HG02642 (cell line): Measurements from ENCODE around the gene AOPEP.

Source experiments
- ATAC-seq: cut with Tn5 transposase; IDR thresholded peaks from one replicate; pipeline ENCODE4 v1.9.1; 2021; ENCODE audit warnings: mild to moderate bottlenecking; ENCODE audit not compliant: unreplicated experiment, poor library complexity

The AOPEP gene

DNA sequence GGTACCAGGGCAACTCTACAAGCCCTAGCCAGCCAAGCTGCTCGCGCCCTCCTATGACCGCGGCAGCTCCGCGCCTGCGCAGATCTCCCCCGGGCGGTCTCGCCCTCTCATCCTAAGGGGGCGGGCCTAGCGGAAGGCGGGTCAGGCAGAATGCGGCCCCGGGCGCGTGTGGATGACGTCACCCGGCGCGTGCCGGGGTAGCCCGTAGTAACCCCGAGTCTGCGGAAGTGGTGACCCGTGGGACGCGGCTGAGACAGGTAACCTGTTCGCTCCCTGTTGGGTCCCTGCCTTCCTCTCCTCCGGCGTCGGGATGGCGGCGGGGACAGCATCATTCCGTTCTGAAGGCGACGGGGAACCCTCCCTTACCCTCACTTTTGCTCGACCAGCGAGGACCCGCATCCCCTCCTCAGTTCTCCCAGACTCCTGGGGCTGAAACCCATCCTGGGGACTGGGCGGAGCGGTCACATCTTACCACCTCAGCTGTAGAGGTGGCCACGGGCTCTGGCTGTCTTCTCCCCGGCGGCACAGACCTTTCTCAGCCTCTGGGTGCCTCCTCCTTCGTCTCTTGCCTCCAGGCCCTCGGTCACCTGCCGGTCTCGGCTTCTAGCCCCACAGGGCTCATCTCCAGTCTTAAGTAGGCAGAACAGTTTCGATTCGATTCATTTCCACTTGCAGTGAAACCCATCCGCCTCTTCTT lies at the start of gene AOPEP:
Gene AOPEP (plus strand): TSS at position 205 of the 697 bp plus-strand sequence. CDS start 33,085 bp downstream, outside the sequence.
- ATAC-seq = peak; percentile 98

DNA sequence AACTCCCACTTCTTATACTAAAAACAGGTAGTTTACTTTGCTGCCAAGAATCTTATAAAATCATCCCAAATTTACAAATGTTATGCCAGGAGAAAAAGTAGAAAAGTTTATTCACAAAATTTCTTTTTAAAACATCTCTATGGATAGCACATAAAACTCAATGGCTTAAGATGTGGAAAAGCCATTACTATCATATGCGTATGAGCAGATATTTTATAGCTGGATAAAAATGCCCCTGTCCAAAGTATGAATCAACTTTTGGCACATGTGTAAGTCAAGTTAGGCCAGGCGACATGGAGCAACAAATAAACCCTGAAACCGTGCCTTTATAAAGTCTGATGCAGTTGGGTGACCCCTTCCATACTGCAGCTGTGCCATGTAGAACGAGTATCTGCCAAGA lies 48.6 kb upstream of the AOPEP start:
- ATAC-seq = no peak

GRCh38 chr9:94679587-94679986 lies 46.9 kb upstream of the AOPEP start:
- no peak for ATAC-seq

DNA sequence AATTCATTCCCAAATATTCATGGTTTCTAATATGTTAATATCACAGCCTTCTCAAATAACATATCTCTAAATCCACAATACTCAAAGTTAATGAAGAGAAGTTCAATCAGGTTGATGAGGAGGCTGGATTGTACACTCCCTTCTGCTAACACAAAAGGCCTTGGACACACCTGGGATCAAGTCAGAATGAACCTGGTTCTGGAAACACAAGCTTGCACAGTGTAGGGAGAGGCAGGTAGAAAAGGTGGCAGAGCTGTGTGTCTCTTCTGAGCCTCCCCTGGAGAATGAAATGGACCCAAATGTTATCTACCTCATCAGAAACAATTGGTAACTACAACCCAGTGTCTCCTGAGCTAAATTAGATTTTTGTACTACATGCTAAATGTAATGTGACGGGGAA lies 46.5 kb upstream of the AOPEP start:
- ATAC-seq = no peak

DNA sequence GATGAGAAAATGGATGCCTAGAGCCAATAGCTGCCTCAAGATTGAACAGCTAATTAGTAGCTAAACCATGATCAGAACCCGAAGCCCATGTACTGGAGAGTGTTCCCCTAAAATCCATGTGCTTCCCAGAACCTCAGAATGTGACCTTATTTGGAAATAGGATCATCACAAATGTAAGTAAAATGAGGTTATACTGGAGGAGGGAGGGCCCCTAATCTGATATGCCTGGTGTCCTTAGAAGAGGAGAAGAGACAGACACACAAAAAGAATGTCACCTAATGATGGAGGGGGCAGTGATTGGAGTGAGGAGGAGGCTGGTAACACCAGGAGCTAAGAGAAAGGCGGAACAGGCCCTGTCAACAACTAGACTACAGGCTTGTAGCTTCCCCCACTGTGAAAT lies 45.9 kb upstream of the AOPEP start:
- ATAC-seq = no peak

DNA sequence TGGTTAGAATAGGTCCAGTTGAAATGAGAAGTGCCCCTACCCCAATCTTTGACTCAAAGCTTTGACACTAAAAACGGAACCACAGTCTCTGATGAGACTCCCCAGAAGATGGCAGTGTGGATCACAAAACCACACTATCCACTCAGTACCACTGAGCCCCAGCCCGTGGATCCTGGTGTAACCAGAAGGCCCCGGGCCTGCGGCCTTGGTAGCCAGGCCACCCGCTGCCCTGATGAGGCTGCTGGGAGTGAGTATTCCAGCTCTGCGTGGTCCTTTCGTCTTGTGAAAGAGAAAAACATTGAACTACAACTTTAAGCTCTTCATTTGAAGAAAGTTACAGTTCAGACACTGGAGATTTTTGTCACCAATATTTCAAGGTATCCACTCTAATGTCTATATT lies 45.0 kb upstream of the AOPEP start:
- peak; percentile 68 for ATAC-seq

DNA sequence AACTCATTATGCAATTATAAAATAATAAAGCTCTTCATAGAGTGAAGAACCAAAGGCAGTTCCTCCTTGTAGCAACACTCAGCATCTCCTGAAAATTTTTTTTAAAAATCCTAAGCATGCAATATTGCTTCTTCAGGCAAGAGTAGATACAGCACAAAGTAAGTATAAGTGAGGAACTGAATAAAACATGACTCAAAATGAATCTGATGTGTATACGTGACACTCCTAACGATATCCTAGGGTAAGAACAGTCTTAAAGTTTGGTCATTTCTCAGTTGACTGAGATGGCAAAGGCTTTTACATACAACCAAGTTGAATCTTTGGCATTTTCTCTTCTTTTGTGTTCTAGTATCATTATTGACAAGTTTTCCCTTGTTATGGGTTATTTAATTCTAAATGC lies 41.1 kb upstream of the AOPEP start:
- ATAC-seq = no peak

GRCh38 chr9:94687451-94687850 lies 39.0 kb upstream of the AOPEP start:
- no peak for ATAC-seq

- ATAC-seq = no peak
These were observed 36.2 kb upstream of the AOPEP start for GRCh38 chr9:94690344-94690743.

GRCh38 chr9:94692601-94693000 lies 33.9 kb upstream of the AOPEP start:
- ATAC-seq = no peak

GRCh38 chr9:94693485-94694204 lies 32.9 kb upstream of the AOPEP start:
- no peak for ATAC-seq

GRCh38 chr9:94696545-94696944 lies 30.0 kb upstream of the AOPEP start:
- no peak for ATAC-seq

- no peak for ATAC-seq
These were observed 28.4 kb upstream of the AOPEP start for GRCh38 chr9:94697972-94698581.

DNA sequence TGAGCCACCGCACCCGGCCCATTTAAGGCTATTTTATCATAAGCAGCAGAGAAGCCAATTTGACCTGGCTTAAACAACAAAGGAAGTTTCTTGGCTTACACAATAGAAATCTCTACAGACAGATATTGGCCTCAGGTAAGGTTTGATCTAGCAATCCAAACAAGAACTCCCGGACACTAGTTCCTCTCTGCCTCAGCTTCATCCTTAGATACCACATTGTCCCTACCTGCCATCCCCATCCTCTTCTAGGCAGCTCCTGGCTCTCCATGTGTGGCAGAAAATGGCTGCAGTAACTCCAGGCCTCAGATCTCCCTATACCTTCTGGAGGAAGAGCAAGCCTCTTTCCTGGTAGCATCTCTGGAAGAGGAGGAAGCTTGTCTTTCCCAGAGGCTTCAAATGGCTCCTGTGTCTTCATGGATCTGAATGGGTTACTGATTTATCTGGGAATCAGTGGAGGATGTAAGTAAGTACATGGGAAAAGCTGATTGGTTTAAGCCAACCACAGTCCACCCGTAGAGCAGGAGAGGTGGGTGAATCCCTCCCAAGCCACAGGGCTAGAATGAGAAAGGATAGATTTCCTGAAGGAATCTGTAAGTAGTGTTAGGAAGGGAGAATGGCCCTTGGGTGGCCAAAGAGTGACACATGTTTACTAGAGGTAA lies 26.7 kb upstream of the AOPEP start:
- ATAC-seq = no peak

DNA sequence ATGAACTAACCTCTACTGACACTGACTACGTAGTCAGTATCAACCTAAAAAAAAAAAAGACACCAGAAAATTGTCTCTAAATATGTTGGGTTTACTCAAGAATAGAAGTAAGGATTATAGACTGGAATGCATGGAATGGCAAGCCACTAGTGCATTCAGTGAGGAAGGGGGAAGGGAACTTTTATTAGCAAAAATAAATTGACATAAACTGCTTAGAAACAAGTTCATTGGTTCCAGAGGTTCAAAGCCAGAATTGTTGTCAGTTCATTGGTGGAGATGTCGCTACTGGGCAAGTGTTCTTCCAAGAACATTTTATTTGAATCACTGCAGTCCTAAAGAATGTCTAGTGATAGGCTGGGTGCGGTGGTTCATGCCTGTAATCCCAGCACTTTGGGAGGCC lies 26.1 kb upstream of the AOPEP start:
- no peak for ATAC-seq

- no peak for ATAC-seq
These were observed 22.9 kb upstream of the AOPEP start for GRCh38 chr9:94703488-94704140.

- ATAC-seq = no peak
These were observed 21.3 kb upstream of the AOPEP start for GRCh38 chr9:94705162-94705702.

DNA sequence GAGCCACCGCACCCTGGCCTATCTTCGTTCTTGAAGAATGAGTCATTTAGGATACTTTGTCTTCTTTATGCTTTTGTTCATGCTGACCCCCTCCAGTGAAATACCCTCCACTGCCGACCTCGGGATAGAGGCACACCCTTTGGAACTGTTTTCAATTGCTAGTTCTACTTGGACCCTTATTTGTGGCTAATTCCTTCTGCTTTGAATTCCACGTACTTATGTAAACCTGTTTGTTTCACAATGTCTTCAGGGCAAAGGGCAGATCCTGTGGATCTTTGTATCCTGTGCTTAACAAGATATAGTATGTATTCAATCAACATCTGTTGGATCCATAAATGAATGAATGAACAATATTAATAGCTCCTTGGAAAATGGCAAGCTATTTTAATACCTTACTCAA lies 19.6 kb upstream of the AOPEP start:
- no peak for ATAC-seq

DNA sequence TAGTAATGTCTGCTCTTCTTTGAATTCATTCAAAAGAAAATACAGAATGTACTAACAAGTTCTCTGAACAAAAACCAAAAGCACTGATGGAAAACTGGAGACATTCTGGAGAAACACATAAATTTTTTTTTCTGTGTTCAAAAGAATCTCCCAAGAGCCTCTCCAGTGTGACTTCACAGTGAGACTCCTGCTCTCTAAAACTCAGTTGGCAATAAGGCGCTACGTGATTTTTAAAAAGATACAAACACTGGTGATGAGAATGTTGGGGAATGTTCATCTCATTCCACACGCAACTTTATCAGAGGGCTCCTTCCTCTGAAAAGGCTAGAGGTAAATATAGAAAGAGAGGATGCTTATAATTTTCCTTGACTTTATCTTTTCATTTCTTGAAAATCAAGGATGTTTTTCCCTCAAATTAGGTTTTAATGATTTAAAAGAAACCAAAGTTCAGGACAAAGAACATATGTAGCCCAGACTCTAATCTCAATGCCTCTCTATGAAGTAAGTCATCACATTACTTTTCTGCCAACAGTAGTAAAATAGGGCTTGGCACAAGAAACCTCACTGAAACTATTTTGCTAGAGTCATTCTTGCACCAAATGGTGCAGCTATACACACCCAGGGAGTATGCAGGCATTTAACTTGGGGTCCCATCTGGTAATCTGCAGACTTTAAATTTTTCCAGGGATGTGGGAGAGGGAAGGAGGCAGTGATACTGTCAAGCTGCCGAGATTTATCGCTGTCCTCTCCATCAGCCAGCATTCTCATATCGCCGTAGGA lies 12.9 kb upstream of the AOPEP start:
- ATAC-seq = no peak

DNA sequence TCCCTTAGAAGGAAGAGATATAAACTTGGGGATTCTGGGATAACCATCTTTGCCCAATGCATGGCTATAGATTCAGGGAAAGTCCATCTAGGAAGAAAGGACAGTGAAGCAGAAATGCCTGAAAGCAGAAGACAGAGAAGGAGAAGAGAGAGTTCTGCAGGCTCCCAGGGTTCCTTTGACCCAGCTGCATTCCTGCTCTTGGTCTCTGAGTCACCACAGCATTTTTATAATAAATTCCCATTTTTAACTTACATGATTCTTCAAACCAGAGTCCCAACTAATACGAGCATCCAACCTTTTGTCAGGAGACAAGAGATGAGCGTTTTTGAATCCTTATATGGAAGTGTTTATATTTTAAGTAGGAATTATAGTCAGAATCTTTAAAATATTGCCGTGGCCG lies 12.0 kb upstream of the AOPEP start:
- no peak for ATAC-seq
